BLaER1 treated with 17β-estradiol and CSF1 and Interleukin-3, amounts not matched to agents 10 nM and 100 nM (cell line): ENCODE data around the gene KRT27.
"Not testable (repeated sequence)": the region's sequence is repeated elsewhere in the genome, so short reads cannot be mapped to it uniquely, and the experiment has no call there.

Source experiments
- H3K27ac ChIP-seq, 11 experiments: shearing (Covaris generic); formaldehyde crosslinking; 2 replicates each; pipeline ENCODE4 v1.8.1; 2022
- H3K27me3 ChIP-seq, 11 experiments: shearing (Covaris generic); formaldehyde crosslinking; 2 replicates each; pipeline ENCODE4 v1.8.1; 2022
- H3K36me3 ChIP-seq, 11 experiments: shearing (Covaris generic); formaldehyde crosslinking; 2 replicates each; pipeline ENCODE4 v1.8.1; 2022
- H3K4me1 ChIP-seq, 10 experiments: shearing (Covaris generic); formaldehyde crosslinking; 2 replicates each; pipeline ENCODE4 v1.8.1; 2022
- H3K4me2 ChIP-seq, 11 experiments: shearing (Covaris generic); formaldehyde crosslinking; 2 replicates each; pipeline ENCODE4 v1.8.1; 2022
- H3K4me3 ChIP-seq, 10 experiments: shearing (Covaris generic); formaldehyde crosslinking; 2 replicates each; pipeline ENCODE4 v1.8.1; 2022
- H3K9ac ChIP-seq, 11 experiments: shearing (Covaris generic); formaldehyde crosslinking; 2 replicates each; pipeline ENCODE4 v1.8.1; 2022
- H3K9me3 ChIP-seq, 11 experiments: shearing (Covaris generic); formaldehyde crosslinking; replicated peaks in 1 of 11; 2 replicates each; pipeline ENCODE4 v1.8.1; 2022
- H4K20me1 ChIP-seq, 11 experiments: shearing (Covaris generic); formaldehyde crosslinking; 2 replicates each; pipeline ENCODE4 v1.8.1; 2022
- Cebpa-rat ChIP-seq, 11 experiments: shearing (Covaris generic); IDR thresholded peaks; 2 replicates each; pipeline ENCODE4 v1.8.1; 2022

The KRT27 gene

GRCh38 chr17:40775945-40776344 is 6.4 kb downstream of the KRT27 start:
- Histone ChIP-seq H4K20me1 (no peaks in the 10 kb centered on the region), H3K9ac (no peak overlapping the region), H3K27ac (no peak overlapping the region), H3K4me1 (no peaks in the 10 kb centered on the region), H3K27me3 (peaks cover 9 to 18% (median 13%) of the 10 kb centered on the region in 11 experiments), H3K9me3 (peaks cover 5 to 12% (median 10%) of the 10 kb centered on the region in 11 experiments; a peak in 16 of 22 replicates), H3K4me3 (no peak overlapping the region), H3K36me3 (no peaks in the 10 kb centered on the region), H3K4me2 (no peak overlapping the region)
- TF ChIP-seq Cebpa-rat (IDR thresholded peaks at IDR 0.05): no peak

- no peak for TF ChIP-seq Cebpa-rat (IDR thresholded peaks at IDR 0.05)
- Histone ChIP-seq H3K4me3 (no peak within 1 kb of the TSS), H4K20me1 (no peaks in the 10 kb centered on the region), H3K9me3 (no peaks in the 10 kb centered on the region), H3K9ac (no peak within 1 kb of the TSS), H3K4me1 (no peaks in the 10 kb centered on the region), H3K27ac (no peak within 1 kb of the TSS), H3K27me3 (no peaks in the 10 kb centered on the region), H3K36me3 (no peaks in the 10 kb centered on the region), H3K4me2 (no peak within 1 kb of the TSS)
Measured at GRCh38 chr17:40772101-40772500, 10.2 kb downstream of the KRT27 start, which contains the start of gene KRT26. Gene KRT26, minus strand, starts transcription at chr17:40772201. Its CDS starts 88 bp downstream, at chr17:40772113.

- no peak for TF ChIP-seq Cebpa-rat (IDR thresholded peaks at IDR 0.05)
Measured at GRCh38 chr17:40765657-40766056, 16.7 kb downstream of the KRT27 start.

GRCh38 chr17:40763752-40764151 is 18.6 kb downstream of the KRT27 start:
- Histone ChIP-seq H3K4me1 (no peaks in the 10 kb centered on the region), H3K9me3 (peaks cover 54 to 67% (median 62%) of the 10 kb centered on the region in 11 experiments), H3K27ac (no peak overlapping the region), H4K20me1 (no peaks in the 10 kb centered on the region), H3K9ac (no peak overlapping the region), H3K36me3 (no peaks in the 10 kb centered on the region; a peak in 1 of 22 replicates), H3K27me3 (no peaks in the 10 kb centered on the region), H3K4me3 (no peak overlapping the region), H3K4me2 (no peak overlapping the region)
- no peak for TF ChIP-seq Cebpa-rat (IDR thresholded peaks at IDR 0.05)

More at GRCh38 chr17:40765657-40766056, 16.7 kb downstream of the KRT27 start:
- Histone ChIP-seq H3K9ac (no peak overlapping the region), H3K36me3 (no peaks in the 10 kb centered on the region; a peak in 1 of 22 replicates), H4K20me1 (no peaks in the 10 kb centered on the region), H3K4me3 (no peak overlapping the region), H3K27ac (no peak overlapping the region), H3K4me1 (no peaks in the 10 kb centered on the region), H3K9me3 (peaks cover 35 to 48% (median 44%) of the 10 kb centered on the region in 11 experiments), H3K27me3 (no peaks in the 10 kb centered on the region), H3K4me2 (no peak overlapping the region)

GRCh38 chr17:40760105-40761016 is 22.0 kb downstream of the KRT27 start:
- no peak overlapping the region for H3K4me2 ChIP-seq
- H3K4me3 ChIP-seq: no peak overlapping the region
- H3K36me3 ChIP-seq: no peaks in the 10 kb centered on the region; a peak in 1 of 22 replicates
- no peaks in the 10 kb centered on the region for H4K20me1 ChIP-seq
- no peaks in the 10 kb centered on the region for H3K27me3 ChIP-seq
- H3K27ac ChIP-seq: no peak overlapping the region
- TF ChIP-seq Cebpa-rat (IDR thresholded peaks at IDR 0.05): no peak
- H3K9ac ChIP-seq: no peak overlapping the region
- H3K9me3 ChIP-seq: peaks cover 54 to 80% (median 67%) of the 10 kb centered on the region in 11 experiments
- no peaks in the 10 kb centered on the region for H3K4me1 ChIP-seq

- H3K4me1 ChIP-seq: no peaks in the 10 kb centered on the region
- no peak for TF ChIP-seq Cebpa-rat (IDR thresholded peaks at IDR 0.05)
- H3K4me3 ChIP-seq: no peak within 1 kb of the TSS
- H4K20me1 ChIP-seq: no peaks in the 10 kb centered on the region
- no peak within 1 kb of the TSS for H3K9ac ChIP-seq
- no peak within 1 kb of the TSS for H3K4me2 ChIP-seq
- no peaks in the 10 kb centered on the region for H3K27me3 ChIP-seq
- no peaks in the 10 kb centered on the region for H3K36me3 ChIP-seq
- H3K9me3 ChIP-seq: peaks cover 14 to 31% (median 22%) of the 10 kb centered on the region in 11 experiments
- no peak within 1 kb of the TSS for H3K27ac ChIP-seq
Measured at GRCh38 chr17:40755231-40755630, 27.1 kb downstream of the KRT27 start, which contains the start of gene KRT25. Gene KRT25, minus strand, starts transcription at chr17:40755331. Its CDS starts 60 bp downstream, at chr17:40755271.

GRCh38 chr17:40753804-40754203 is 28.5 kb downstream of the KRT27 start:
- no peak for TF ChIP-seq Cebpa-rat (IDR thresholded peaks at IDR 0.05)
- Histone ChIP-seq H3K36me3 (no peaks in the 10 kb centered on the region), H3K4me3 (no peak overlapping the region), H4K20me1 (no peaks in the 10 kb centered on the region), H3K27ac (no peak overlapping the region), H3K9me3 (peaks cover 1 to 19% (median 10%) of the 10 kb centered on the region in 11 experiments; a peak in 17 of 22 replicates), H3K4me2 (no peak overlapping the region), H3K27me3 (no peaks in the 10 kb centered on the region), H3K9ac (no peak overlapping the region), H3K4me1 (no peaks in the 10 kb centered on the region)

- H3K9ac ChIP-seq: no peak overlapping the region
- no peak overlapping the region for H3K4me2 ChIP-seq
- no peaks in the 10 kb centered on the region for H3K36me3 ChIP-seq
- no peak overlapping the region for H3K4me3 ChIP-seq
- no peak for TF ChIP-seq Cebpa-rat (IDR thresholded peaks at IDR 0.05)
- no peaks in the 10 kb centered on the region for H4K20me1 ChIP-seq
- no peaks in the 10 kb centered on the region for H3K4me1 ChIP-seq
- H3K27me3 ChIP-seq: no peaks in the 10 kb centered on the region
- peaks cover 0 to 7% (median 5%) of the 10 kb centered on the region in 11 experiments; a peak in 9 of 22 replicates for H3K9me3 ChIP-seq
- H3K27ac ChIP-seq: no peak overlapping the region
Measured at GRCh38 chr17:40751065-40751464, 31.3 kb downstream of the KRT27 start.

- Histone ChIP-seq H4K20me1 (no peaks in the 10 kb centered on the region), H3K4me3 (no peak overlapping the region), H3K9me3 (peaks cover 0 to 7% (median 5%) of the 10 kb centered on the region in 11 experiments; a peak in 9 of 22 replicates), H3K27ac (no peak overlapping the region), H3K36me3 (no peaks in the 10 kb centered on the region), H3K4me1 (no peaks in the 10 kb centered on the region), H3K9ac (no peak overlapping the region), H3K27me3 (no peaks in the 10 kb centered on the region), H3K4me2 (no peak overlapping the region)
- no peak for TF ChIP-seq Cebpa-rat (IDR thresholded peaks at IDR 0.05)
Measured at GRCh38 chr17:40750391-40750790, 32.0 kb downstream of the KRT27 start.

GRCh38 chr17:40748666-40749065 is 33.7 kb downstream of the KRT27 start:
- H3K36me3 ChIP-seq, H4K20me1 ChIP-seq, H3K9ac ChIP-seq, H3K4me1 ChIP-seq, H3K27ac ChIP-seq, H3K4me3 ChIP-seq, H3K4me2 ChIP-seq, H3K27me3 ChIP-seq: not testable (repeated sequence)
- H3K9me3 ChIP-seq: peaks cover 0 to 14% (median 7%) of the 10 kb centered on the region in 11 experiments; a peak in 16 of 22 replicates
